Mesenchymal stem cell (in vitro differentiated cells and primary cell): ENCODE results near the gene USP54.

Source experiments
- DNase-seq: peaks from one replicate; pipeline ENCODE4 v3.0.0-alpha.2; 2013
- H2AFZ ChIP-seq: one replicate; pipeline ENCODE4 v1.6.1; 2013; ENCODE audit warnings: low read depth, mild to moderate bottlenecking, control low read depth, inconsistent platforms, low read length, moderate library complexity
- H2AK5ac ChIP-seq: 2 replicates; pipeline ENCODE4 v1.6.1; 2013; ENCODE audit warnings: low read length, moderate library complexity, mild to moderate bottlenecking, inconsistent platforms; ENCODE audit not compliant: severe bottlenecking
- H2BK120ac ChIP-seq: one replicate; pipeline ENCODE4 v1.6.1; 2013; ENCODE audit warnings: low read depth, mild to moderate bottlenecking, inconsistent platforms, low read length, moderate library complexity
- H2BK12ac ChIP-seq, 2 experiments: one replicate each; pipeline ENCODE4 v1.6.1; 2013; ENCODE audit warnings: inconsistent platforms in 2 of 2, low read length in 2 of 2, mild to moderate bottlenecking in 2 of 2, moderate library complexity in 2 of 2, control low read depth in 1 of 2
- H2BK15ac ChIP-seq: one replicate; pipeline ENCODE4 v1.6.1; 2013; ENCODE audit warnings: mild to moderate bottlenecking, low read depth, inconsistent platforms; ENCODE audit not compliant: poor library complexity, severe bottlenecking
- H2BK5ac ChIP-seq: 2 replicates; pipeline ENCODE4 v1.6.1; 2013; ENCODE audit warnings: low read depth, mild to moderate bottlenecking, low read length, control low read depth, inconsistent platforms; ENCODE audit not compliant: poor library complexity, severe bottlenecking
- H3K14ac ChIP-seq, 2 experiments: one replicate each; pipeline ENCODE4 v1.6.1; 2013; ENCODE audit warnings: inconsistent platforms in 2 of 2, low read length in 2 of 2, control low read depth in 1 of 2, mild to moderate bottlenecking in 1 of 2, moderate library complexity in 1 of 2
- H3K18ac ChIP-seq, 2 experiments: one replicate each; pipeline ENCODE4 v1.6.1; 2013; ENCODE audit warnings: inconsistent platforms in 2 of 2, low read length in 2 of 2, control low read depth in 1 of 2, low read depth in 1 of 2, mild to moderate bottlenecking in 1 of 2
- H3K23ac ChIP-seq, 2 experiments: one replicate each; pipeline ENCODE4 v1.6.1; 2013; ENCODE audit warnings: inconsistent platforms in 2 of 2, low read length in 2 of 2, mild to moderate bottlenecking in 2 of 2, moderate library complexity in 2 of 2, control low read depth in 1 of 2
- H3K27ac ChIP-seq: 2 replicates; pipeline ENCODE4 v1.5.1; 2013; ENCODE audit warnings: mild to moderate bottlenecking, moderate library complexity, low read length, control low read depth, inconsistent platforms; ENCODE audit not compliant: poor library complexity, severe bottlenecking
- H3K27me3 ChIP-seq, 2 experiments: 2 replicates each; pipeline versions ENCODE4 v1.6.1 to v1.7.0; 2013; ENCODE audit warnings: low read length in 2 of 2, mild to moderate bottlenecking in 2 of 2, moderate library complexity in 2 of 2, control low read depth in 1 of 2, inconsistent platforms in 1 of 2; ENCODE audit not compliant: control insufficient read depth in 1 of 2, insufficient read depth in 1 of 2
- H3K36me3 ChIP-seq, 2 experiments: 2 replicates each; pipeline versions ENCODE4 v1.6.1 to v1.7.0; 2013; ENCODE audit warnings: low read length in 2 of 2, control low read depth in 1 of 2, inconsistent platforms in 1 of 2, low read depth in 1 of 2, mild to moderate bottlenecking in 1 of 2; ENCODE audit not compliant: insufficient read depth in 2 of 2, control insufficient read depth in 1 of 2
- H3K4ac ChIP-seq, 2 experiments: one replicate each; pipeline ENCODE4 v1.6.1; 2013; ENCODE audit warnings: inconsistent platforms in 2 of 2, low read length in 2 of 2, mild to moderate bottlenecking in 2 of 2, moderate library complexity in 2 of 2, control low read depth in 1 of 2, low read depth in 1 of 2
- H3K4me1 ChIP-seq: 2 replicates; pipeline ENCODE4 v1.6.1; 2013; ENCODE audit warnings: low read depth, low read length, control low read depth; ENCODE audit not compliant: control insufficient read depth, insufficient read depth
- H3K4me2 ChIP-seq: 2 replicates; pipeline ENCODE4 v1.6.1; 2013; ENCODE audit warnings: low read length, mild to moderate bottlenecking, inconsistent platforms; ENCODE audit not compliant: poor library complexity, severe bottlenecking
- H3K4me3 ChIP-seq, 2 experiments: 2 replicates each; pipeline versions ENCODE4 v1.5.1 to v1.7.0; 2013; ENCODE audit warnings: low read length in 2 of 2, mild to moderate bottlenecking in 2 of 2, control low read depth in 1 of 2, low read depth in 1 of 2; ENCODE audit not compliant: insufficient read depth in 1 of 2
- H3K79me1 ChIP-seq: replicated peaks from 2 replicates; pipeline ENCODE4 v1.6.1; 2013; ENCODE audit warnings: mild to moderate bottlenecking, control low read depth, low read length, inconsistent platforms; ENCODE audit not compliant: poor library complexity, severe bottlenecking
- H3K9ac ChIP-seq: 2 replicates; pipeline ENCODE4 v1.7.0; 2013; ENCODE audit warnings: mild to moderate bottlenecking, low read length, moderate library complexity
- H3K9me3 ChIP-seq: 2 replicates; pipeline ENCODE4 v1.7.0; 2013; ENCODE audit warnings: mild to moderate bottlenecking, low read length; ENCODE audit not compliant: control insufficient read depth
- H4K8ac ChIP-seq: one replicate; pipeline ENCODE4 v1.6.1; 2013; ENCODE audit warnings: inconsistent platforms, mild to moderate bottlenecking, low read length, moderate library complexity
- H4K91ac ChIP-seq: one replicate; pipeline ENCODE4 v1.6.1; 2013; ENCODE audit warnings: mild to moderate bottlenecking, low read length, inconsistent platforms
- WGBS: methylation state at CpG from one replicate; pipeline ENCODE4 v1.1.7; 2013; ENCODE audit warnings: mixed read lengths; 5-methylcytosine and 5-hydroxymethylcytosine counted together

The USP54 gene

GRCh38 chr10:73494213-73494612 is 96.9 kb downstream of the USP54 start:
- peak overlapping the region; percentile 77 for H3K27ac ChIP-seq
- H3K23ac ChIP-seq = no peak overlapping the region
- no peak overlapping the region for H2AFZ ChIP-seq
- WGBS = 95% methylated on average over 15 of the region's 15 CpGs
- H3K4ac ChIP-seq = peak overlapping the region in 1 of 2 experiments; percentile 59
- peak overlapping the region in 1 of 2 experiments; percentile 97 for H3K4me3 ChIP-seq
- peak overlapping the region; percentile 73 for H4K8ac ChIP-seq
- no peak overlapping the region for H2AK5ac ChIP-seq
- H2BK120ac ChIP-seq = no peak overlapping the region
- H2BK5ac ChIP-seq = no peak overlapping the region
- peaks cover 10 to 29% of the 10 kb centered on the region in 2 experiments for H3K36me3 ChIP-seq
- H4K91ac ChIP-seq = no peak overlapping the region
- DNase-seq = peak; percentile 7
- no peak overlapping the region for H3K18ac ChIP-seq
- H3K9me3 ChIP-seq = no peaks in the 10 kb centered on the region
- peak overlapping the region; percentile 65 for H3K4me2 ChIP-seq
- no peak overlapping the region for H3K14ac ChIP-seq
- peaks cover 7% of the 10 kb centered on the region for H3K4me1 ChIP-seq
- H3K27me3 ChIP-seq = no peaks in the 10 kb centered on the region
- no peak overlapping the region for H2BK12ac ChIP-seq
- no peak overlapping the region for H2BK15ac ChIP-seq
- H3K79me1 ChIP-seq = peaks cover 3% of the 10 kb centered on the region
- H3K9ac ChIP-seq = peak overlapping the region; percentile 99

- H2AK5ac ChIP-seq = no peak overlapping the region
- H3K4ac ChIP-seq = no peak overlapping the region
- no peak overlapping the region for H2BK12ac ChIP-seq
- no peaks in the 10 kb centered on the region for H3K27me3 ChIP-seq
- H3K79me1 ChIP-seq = peaks cover 3% of the 10 kb centered on the region
- H4K91ac ChIP-seq = no peak overlapping the region
- H3K18ac ChIP-seq = no peak overlapping the region
- peaks cover 7% of the 10 kb centered on the region for H3K4me1 ChIP-seq
- peak; percentile 48 for DNase-seq
- no peak overlapping the region for H2BK15ac ChIP-seq
- no peak overlapping the region for H4K8ac ChIP-seq
- H3K27ac ChIP-seq = peak overlapping the region; percentile 77
- H3K23ac ChIP-seq = no peak overlapping the region
- peak overlapping the region; percentile 99 for H3K9ac ChIP-seq
- no peak overlapping the region for H2BK5ac ChIP-seq
- H3K4me2 ChIP-seq = peak overlapping the region; percentile 41
- no peak overlapping the region for H3K14ac ChIP-seq
- peaks cover 7 to 25% of the 10 kb centered on the region in 2 experiments for H3K36me3 ChIP-seq
- H3K4me3 ChIP-seq = peak overlapping the region in 1 of 2 experiments; percentile 97
- H3K9me3 ChIP-seq = no peaks in the 10 kb centered on the region
- WGBS = no CpG with 5 or more reads among the region's 2 CpGs
- no peak overlapping the region for H2BK120ac ChIP-seq
- H2AFZ ChIP-seq = no peak overlapping the region
These were observed 97.4 kb downstream of the USP54 start for GRCh38 chr10:73493781-73494180.

GRCh38 chr10:73486601-73487000 is 104.5 kb downstream of the USP54 start:
- no peak overlapping the region for H2AFZ ChIP-seq
- H3K4me2 ChIP-seq = no peak overlapping the region
- no peak overlapping the region for H3K4ac ChIP-seq
- peaks cover 11% of the 10 kb centered on the region for H3K79me1 ChIP-seq
- no peak overlapping the region for H3K27ac ChIP-seq
- no peak overlapping the region for H3K9ac ChIP-seq
- H2BK12ac ChIP-seq = no peak overlapping the region
- WGBS = 99% methylated on average over 4 of the region's 4 CpGs
- no peak overlapping the region for H2BK5ac ChIP-seq
- H3K36me3 ChIP-seq = peaks cover 3 to 38% of the 10 kb centered on the region in 2 experiments
- H3K4me3 ChIP-seq = no peak overlapping the region
- no peaks in the 10 kb centered on the region for H3K4me1 ChIP-seq
- H3K14ac ChIP-seq = no peak overlapping the region
- no peak for DNase-seq
- no peaks in the 10 kb centered on the region for H3K27me3 ChIP-seq
- H4K91ac ChIP-seq = no peak overlapping the region
- no peaks in the 10 kb centered on the region for H3K9me3 ChIP-seq
- H3K23ac ChIP-seq = no peak overlapping the region
- H2BK120ac ChIP-seq = no peak overlapping the region
- H2BK15ac ChIP-seq = no peak overlapping the region
- H2AK5ac ChIP-seq = no peak overlapping the region
- no peak overlapping the region for H4K8ac ChIP-seq
- no peak overlapping the region for H3K18ac ChIP-seq

GRCh38 chr10:73485320-73485719 is 105.8 kb downstream of the USP54 start:
- Histone ChIP-seq H4K91ac (no peak overlapping the region), H3K36me3 (peaks cover 3 to 35% of the 10 kb centered on the region in 2 experiments), H3K9me3 (no peaks in the 10 kb centered on the region), H3K4me1 (peaks cover 2% of the 10 kb centered on the region), H2BK120ac (no peak overlapping the region), H3K4me2 (no peak overlapping the region), H2BK12ac (no peak overlapping the region), H3K27me3 (no peaks in the 10 kb centered on the region), H2AFZ (no peak overlapping the region), H3K18ac (no peak overlapping the region), H2BK15ac (no peak overlapping the region), H3K23ac (no peak overlapping the region), H3K9ac (no peak overlapping the region), H3K27ac (no peak overlapping the region), H3K79me1 (peaks cover 11% of the 10 kb centered on the region), H2BK5ac (no peak overlapping the region), H2AK5ac (no peak overlapping the region), H3K14ac (no peak overlapping the region), H3K4me3 (no peak overlapping the region), H3K4ac (no peak overlapping the region), H4K8ac (no peak overlapping the region)
- no peak for DNase-seq
- WGBS = 70% methylated on average over 1 of the region's 1 CpG
